HG03571 (cell line): Measurements from ENCODE around the gene EID3.
"Not testable (repeated sequence)": the region's sequence is repeated elsewhere in the genome, so short reads cannot be mapped to it uniquely, and the experiment has no call there.

Source experiments
- ATAC-seq: cut with Tn5 transposase; IDR thresholded peaks from one replicate; pipeline ENCODE4 v1.9.1; 2021; ENCODE audit not compliant: unreplicated experiment

Gene EID3

DNA sequence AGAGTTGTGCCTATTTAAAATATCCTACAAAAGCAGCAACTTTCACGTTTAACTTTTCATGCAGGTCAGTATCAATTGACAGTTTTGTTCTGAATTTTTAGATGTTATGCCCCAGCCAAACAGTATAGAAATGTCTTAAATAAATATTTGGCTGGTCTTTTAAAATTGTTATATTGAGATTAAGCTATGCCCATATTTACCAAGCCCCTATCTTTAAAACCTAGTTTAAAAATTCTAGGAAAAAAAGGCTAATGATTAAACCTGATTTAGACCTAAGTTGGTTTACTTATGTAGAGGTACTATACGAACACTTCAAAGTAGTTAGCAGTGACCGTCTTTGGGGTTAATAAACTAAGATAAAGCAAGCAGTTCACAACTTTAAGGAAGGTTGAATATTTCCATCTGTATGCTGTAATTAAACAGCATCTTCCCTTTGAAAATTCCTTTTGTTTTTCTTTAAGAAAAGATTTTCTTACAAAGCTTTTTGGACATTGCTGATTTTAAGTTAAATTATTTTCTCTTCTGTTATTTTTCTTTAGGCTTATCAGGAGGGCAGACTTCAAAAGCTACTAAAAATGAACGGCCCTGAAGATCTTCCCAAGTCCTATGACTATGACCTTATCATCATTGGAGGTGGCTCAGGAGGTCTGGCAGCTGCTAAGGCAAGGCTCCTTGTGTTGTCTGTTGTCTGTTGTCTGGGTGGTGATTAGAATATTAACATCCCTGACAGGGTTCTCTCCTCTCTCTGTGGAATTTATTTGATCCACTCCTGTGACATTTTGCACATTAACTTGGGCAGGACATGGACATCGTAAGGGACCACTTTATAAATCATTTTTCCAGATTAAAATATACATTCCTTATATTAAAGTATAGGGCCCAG, 7.5 kb downstream of the EID3 start:
- ATAC-seq: no peak

DNA sequence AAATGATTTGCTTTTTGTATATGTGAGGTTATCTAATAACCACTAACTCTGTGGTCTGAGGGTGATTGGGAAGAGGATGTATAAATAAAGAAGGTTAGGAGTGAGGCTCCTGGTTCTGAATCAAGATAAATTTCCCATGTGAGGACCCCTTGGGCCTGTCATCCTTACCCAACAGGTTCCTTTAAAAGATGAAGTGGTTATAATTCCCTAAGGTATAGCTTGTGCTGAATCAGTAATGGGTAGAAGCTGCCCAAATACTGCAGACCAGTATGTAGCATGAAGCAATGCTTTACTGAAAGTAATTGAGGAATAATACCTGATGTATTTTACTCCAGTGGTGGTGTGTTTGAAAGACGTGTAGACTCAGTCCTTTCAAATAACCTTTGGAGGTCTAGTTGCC, 8.7 kb downstream of the EID3 start:
- no peak for ATAC-seq

DNA sequence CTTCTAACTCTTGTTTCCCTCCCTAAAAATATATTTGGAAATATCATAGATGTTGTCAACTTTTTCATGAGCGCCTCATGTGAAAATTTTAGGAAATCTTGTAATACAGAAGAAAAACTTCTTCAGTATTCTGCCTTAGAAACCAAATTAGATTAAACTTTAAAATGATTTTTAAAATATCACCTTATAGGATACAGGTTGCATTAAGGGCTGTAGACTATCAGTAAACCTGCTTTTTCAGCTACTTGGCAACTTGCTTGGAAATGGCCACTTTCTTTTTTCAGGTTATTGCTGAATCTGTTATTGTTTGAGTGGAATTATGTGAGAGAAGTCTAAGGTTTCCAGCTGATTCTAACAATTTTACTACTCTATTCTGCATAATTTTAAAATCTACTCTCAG, 9.1 kb downstream of the EID3 start:
- ATAC-seq: no peak

DNA sequence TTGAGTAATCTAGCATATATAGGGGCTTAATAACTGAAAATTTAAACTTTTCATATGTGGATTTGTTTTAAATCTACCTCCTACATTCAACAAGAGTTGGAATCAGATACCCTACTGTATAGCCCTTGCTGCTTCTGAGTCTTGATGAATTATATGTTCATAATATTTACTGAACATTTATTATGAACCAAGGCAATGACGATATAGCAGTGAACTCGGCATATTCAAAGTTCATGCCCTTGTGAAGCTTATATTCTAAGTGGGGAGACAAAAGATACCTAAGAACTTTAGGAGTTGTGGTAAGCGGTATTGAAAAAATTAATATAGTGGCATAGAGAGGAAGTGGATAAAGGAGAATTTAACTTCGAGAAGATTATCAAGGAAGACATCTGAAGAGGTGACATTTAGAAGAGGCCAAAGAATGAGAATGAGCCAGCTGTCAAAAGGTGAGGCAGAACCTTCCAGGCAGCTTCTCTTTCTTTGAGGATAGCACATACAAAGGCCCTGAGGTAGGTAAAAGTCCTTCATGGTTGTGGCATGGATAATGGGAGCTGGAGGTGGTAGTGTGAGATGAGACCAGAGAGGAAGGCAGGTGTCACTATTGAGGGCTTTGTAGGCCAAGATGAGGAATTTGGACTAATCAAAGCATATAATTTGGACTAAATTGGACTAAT, 10.2 kb downstream of the EID3 start:
- ATAC-seq: no peak

DNA sequence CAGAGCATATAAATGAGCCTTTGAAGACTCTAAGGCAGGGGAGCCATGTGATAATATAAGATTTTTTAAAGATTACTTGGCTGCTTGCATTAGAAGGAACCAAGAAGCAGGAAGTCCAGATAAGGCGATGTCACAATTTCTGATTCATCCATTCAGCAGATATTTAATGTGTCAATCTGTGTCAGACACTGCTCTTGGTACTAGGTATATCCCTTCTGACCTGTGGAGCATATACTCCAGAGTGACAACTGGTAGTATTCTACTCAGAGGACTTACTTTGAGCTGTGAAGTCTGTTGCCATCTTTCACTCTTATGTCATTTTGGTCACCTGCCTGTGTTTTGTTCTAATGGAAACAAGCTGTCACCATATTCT, 10.7 kb downstream of the EID3 start:
- ATAC-seq: no peak

DNA sequence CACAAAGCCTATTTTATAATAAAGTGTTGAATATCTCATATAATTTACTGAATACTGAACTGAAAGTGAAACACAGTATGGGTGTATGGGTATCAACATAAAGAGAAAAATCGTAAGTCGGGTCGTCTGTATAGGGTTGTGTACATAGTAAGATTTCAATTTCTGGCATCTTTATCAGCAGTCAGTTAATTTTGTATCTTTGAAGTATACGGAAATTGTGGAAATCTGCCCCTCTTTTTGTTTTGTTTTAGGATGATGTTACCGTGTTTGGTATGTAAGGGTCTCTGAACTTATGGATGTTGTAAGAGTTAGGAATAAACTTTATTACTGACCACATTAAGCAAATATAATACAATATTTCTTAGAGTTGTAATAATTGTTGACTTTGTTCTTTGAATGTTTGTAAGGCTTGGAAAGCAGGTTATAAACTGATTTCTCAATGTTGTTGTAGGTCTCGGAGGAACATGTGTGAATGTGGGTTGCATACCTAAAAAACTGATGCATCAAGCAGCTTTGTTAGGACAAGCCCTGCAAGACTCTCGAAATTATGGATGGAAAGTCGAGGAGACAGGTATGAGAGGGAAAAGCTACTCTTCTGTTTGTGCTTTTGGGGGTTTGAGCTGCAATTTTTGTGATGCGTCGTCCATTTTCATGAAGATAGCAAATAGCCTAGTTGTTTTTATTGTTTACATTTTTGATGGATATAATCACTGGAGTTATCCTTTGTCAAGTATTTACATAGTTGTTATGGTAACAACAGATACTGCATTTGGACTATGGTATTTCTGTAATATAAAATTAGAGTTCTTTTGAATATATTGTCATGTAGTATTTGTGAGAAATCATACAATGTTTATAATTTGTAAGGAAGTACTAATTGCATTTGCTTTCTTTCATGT, 12.0 kb downstream of the EID3 start:
- no peak for ATAC-seq

DNA sequence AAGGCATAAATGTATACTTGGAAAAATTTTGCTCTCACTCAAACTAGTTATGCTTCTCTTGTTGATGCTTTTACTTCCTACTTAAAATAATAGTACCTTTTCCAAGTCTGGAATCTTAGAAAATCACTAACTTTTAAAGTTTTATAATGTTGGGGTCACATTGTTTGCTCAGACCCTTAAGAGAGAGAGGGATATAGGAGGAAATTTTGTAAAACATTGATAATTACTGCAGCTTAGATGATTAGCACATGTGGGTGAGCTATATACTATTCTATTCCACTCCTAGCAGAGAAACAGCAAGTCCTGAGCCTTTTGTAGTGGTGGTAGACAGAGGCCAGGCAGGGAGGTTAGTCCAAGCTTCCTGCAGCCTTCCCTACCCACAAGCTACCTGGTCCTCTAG, 13.4 kb downstream of the EID3 start:
- no peak for ATAC-seq

DNA sequence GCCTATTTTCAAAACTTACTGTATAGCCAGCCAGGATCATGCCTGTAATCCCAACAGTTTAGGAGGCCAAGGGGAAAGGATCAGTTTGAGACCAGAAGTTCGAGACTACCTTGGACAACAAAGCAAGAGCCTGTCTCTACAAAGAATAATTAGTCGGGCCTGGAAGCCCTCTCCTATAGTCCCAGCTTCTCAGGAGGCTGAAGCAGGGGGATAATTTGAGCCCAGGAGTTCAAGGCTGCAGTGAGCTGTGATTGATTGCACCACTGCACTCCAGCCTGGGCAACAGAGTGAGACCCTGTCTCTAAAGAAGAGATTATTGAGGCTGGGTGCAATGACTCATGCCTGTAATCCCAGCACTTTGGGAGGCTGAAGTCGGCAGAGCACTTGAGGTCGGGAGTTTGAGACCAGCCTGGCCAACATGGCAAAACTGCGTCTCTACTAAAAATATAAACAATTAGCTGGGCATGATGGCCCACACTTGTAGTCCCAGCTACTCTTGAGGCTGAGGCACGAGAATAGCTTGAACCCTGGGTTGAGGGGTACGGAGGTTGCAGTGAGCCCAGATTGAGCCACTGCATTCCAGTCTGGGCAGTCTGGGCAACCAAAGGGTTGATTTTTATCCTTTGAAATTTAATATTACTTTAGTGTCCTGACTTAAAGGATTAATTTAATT, 14.1 kb downstream of the EID3 start:
- ATAC-seq: no peak

DNA sequence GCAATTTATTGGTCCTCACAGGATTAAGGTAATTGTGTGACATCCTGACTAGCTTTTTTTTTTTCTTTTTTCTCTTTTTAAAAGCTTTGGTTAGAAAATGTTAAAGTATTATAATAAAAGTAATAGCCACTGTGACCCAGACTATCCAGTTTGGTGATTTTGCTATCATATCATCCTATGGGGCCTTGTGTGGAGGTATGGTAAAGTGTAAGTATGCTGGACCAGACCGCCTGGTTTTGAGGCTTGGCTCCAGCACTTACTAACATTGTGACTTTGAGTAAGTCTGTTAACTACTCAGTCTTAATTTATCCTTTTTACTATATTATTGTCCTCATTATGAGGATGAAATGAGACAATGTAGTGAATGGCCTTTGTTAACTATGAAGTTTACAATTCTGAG, 15.5 kb downstream of the EID3 start:
- no peak for ATAC-seq

DNA sequence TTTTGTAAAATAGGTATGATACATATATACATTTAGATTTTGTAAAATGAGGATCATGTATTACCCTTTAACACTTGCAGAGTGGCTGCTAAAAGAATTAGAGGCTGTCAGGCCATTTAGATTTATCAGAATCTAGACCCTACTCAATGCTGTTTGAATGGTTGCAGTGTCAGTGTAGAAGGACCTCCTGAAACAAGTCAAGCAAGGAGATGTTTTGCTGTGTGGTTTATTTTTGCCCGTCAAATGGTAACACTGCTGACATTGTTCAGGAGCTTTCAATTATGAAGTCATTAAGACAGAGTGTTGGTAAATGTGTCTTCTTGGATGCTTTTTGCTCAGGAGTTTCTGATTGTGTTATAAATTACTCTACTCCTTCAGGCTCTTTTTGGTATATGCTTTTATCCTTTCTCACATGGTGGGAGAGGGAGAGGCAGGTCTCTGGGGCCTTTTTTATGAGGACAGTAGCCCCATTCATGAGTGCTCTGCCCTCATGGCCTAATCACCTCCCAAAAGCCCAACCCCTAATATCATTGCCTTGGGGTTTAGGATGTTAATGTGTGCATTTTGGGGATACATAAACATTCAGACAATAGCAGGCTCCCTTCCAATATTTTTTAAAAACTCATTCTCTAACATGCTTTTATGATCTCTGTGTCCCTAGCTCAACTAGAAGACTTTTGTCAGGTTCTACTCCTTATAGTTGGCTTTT, 16.5 kb downstream of the EID3 start:
- ATAC-seq: no peak

DNA sequence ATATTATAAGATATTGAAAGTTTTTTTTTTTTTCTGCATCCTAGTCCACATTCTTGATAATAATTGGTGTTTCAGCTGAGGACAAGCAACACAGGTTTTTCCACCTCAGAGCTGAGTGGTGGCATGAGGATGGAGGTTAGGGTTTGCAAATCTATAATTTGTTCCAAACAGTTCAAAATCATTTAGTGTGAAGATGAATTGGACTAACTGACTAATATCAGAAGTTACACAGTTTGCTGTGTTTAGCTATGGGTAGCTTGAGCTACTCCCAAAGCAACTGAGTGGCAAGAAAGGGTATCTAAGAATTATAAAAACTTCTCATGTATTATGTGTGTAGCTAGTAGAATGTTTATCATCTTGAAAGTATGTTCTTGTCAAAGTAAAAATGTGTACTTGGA, 17.1 kb downstream of the EID3 start:
- no peak for ATAC-seq

DNA sequence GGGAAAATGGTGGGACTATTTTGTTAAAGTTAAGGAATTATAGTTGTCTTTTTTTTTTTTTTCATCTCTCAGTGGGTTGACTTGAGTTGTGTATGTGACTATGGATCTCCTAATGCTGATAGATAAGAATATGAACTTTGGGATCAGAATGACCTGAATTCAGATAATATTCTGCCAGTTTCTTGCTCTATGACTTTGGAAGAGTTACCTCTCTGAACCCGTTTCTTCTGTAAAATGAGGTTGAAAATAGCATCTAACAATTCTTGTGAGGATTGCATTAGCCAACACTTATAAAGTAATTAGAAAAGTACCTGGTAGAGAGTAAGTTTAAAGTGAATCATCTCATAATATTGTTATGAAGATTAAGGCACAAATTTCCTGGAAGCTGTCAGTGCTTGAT, 18.4 kb downstream of the EID3 start:
- no peak for ATAC-seq

DNA sequence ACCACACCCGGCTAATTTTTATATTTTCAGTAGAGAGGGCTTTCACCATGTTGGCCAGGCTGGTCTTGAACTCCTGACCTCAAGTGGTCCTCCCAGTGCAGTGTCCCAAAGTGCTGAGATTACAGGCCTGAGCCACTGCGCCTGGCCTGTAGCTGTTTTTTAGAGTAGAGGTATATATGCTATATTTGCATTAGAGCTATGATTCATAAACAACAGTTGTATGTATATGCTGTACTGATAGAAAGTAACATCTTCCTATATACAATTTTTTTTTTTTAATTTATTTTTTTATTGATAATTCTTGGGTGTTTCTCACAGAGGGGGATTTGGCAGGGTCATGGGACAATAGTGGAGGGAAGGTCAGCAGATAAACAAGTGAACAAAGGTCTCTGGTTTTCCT, 19.0 kb downstream of the EID3 start:
- not testable (repeated sequence) for ATAC-seq

DNA sequence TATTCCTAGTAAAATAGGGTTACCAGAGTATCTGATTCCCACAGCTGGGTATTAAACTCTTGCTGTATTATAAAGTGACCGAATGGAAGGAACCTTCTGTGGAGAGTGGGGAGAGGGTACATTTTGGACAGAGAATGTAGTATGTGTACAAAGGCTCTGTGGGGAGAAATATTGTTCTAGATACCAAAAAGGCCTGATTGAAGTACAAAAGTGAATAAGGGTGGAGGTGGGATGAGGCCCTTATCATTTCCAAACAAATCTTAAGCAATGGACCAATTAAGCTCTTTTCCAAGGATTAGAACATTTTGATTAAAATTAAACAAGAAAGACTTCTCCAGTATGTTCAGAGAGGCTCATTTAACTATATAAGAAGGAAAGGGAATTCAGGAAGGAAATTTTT, 20.4 kb downstream of the EID3 start:
- no peak for ATAC-seq

DNA sequence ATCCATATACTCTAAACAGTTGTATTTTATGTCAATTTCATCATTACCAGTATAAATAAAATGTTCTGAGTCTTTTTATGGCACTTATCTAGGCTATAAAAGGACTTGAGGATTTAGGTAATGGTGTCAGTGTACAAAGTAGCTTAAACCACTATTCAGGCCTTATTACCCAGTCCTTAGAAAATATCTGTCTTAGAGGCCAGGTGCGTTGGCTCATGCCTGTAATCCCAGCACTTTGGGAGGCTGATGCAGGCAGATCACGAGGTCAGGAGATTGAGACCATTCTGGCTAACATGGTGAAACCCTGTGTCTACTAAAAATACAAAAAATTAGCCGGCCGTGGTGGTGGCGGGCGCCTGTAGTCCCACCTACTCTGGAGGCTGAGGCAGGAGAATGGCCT, 24.7 kb downstream of the EID3 start:
- ATAC-seq: not testable (repeated sequence)

DNA sequence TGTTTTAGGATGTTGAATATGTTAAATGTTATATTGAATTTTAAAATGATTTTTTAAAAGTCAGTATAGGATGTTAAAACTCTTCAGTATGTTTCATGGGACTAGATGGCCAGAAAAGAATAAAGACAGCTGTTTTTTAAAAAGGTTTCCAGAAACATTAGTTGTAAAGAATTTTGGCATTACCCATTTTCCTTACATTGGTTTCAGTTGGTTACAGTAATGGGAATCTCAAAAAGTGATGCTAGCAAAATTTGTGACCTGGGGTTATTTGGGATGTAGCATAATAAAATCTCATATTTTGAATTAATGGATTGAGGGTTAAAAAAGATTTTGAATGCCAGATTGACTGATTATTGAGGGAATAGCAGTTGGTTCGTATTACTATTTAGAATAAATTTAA, 25.3 kb downstream of the EID3 start:
- no peak for ATAC-seq

DNA sequence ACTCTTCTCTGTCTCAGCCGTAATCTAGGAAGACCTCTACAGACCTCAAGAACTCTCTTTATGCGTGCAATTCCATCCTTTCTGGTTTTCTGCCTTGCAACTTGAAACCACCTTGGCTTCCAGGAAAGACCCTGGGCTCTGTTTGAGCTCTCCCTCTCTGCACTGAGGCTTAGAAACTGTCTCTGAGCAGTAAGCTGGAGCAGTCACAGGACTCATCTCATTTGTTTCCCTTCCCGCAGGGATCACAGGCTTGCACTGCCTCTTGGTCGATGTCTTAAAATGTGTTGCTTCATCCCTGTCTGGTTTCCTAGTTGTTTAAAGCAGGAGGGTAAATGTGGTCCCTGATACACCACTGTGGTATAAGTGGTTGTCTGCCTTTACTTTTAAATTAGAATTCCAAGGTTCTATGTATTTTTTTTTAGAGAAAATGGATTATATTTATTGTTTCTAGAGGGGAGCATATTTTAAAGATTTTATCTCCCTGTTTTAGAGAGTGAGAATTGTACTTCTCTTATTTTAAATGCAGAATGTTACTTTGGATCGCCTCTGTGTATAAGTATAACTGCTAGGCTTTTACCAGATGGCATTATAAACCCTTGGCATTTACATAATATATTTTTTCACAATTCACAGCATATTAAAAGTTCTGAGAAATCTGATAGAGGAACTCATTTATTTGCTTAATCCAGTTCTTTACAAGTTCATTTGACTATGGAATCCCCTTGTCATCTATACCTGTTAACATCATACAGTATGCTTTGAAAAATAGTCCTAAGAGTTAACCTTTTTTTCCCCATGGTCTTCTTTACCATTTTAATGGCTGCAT, 26.4 kb downstream of the EID3 start:
- ATAC-seq: no peak

DNA sequence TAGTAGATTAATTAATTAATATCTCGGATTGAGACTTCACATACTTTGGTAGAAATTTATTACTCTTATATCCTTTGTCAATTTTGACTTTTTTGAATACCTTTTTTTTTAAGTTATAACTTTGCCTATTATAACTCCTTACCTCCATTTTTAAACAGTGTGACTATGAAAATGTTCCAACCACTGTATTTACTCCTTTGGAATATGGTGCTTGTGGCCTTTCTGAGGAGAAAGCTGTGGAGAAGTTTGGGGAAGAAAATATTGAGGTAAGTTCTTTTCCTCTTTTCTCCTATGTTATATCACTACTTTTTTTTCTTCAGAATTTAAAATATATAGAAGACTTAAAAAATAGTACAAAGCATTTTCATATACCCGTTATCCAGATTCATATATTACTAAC, 27.8 kb downstream of the EID3 start:
- no peak for ATAC-seq

DNA sequence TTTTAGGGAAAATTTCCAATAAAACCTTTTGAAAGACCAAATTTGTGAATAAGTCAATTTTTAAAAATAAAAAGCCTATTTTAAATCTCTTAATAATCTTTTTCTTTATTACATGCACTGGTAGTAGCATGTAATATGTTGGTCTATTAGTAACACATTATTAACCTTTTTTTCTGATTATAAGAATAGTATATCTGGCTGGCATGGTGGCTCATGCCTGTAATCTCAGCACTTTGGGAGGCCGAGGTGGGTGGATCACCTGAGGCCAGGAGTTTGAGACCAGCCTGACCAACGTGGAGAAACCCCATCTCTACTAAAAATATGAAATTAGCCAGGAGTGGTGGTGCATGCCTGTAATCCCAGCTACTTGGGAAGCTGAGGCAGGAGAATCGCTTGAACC, 28.7 kb downstream of the EID3 start:
- ATAC-seq: not testable (repeated sequence)
